Gastrocnemius medialis (tissue), 4 donors: Measurements from ENCODE around the gene PAK1. TPM values are rescaled to one million over a fixed set of nuclear protein-coding genes. Genes with fewer than 3 reads are reported as not detected.

Source experiments
- ATAC-seq, 2 donors: fragments of 150-250 bp; one replicate each; pipeline ENCODE4 v1.9.1; 2016
- DNase-seq, 2 donors: peaks; one replicate each; pipeline ENCODE4 v3.0.0-alpha.2; 2019
- H3K27ac ChIP-seq, 4 donors: fragments of 200-600 bp; sonication (generic); 1 replicate in 1 of 4; 2 replicates in 3 of 4; pipeline ENCODE4 v1.5.1; 2016 to 2018; ENCODE audit warnings: mild to moderate bottlenecking in 2 of 4, moderate library complexity in 1 of 4
- H3K27me3 ChIP-seq, 3 donors: fragments of 200-600 bp; sonication (generic) in 2 of 3; 1 replicate in 1 of 3; 2 replicates in 2 of 3; pipeline versions ENCODE4 v1.5.1 to v1.6.0; 2016 to 2019; ENCODE audit warnings: mild to moderate bottlenecking in 1 of 3, moderate library complexity in 1 of 3
- H3K36me3 ChIP-seq, 2 donors: fragments of 200-600 bp; sonication (generic) in 1 of 2; one replicate each; pipeline ENCODE4 v1.5.1; 2017 to 2018
- H3K4me1 ChIP-seq, 2 donors: fragments of 200-600 bp; sonication (generic) in 1 of 2; one replicate each; pipeline ENCODE4 v1.5.1; 2016 to 2017; ENCODE audit warnings: mild to moderate bottlenecking in 2 of 2
- H3K4me3 ChIP-seq, 4 donors: fragments of 200-600 bp; sonication (generic) in 3 of 4; 1 replicate in 1 of 4; 2 replicates in 3 of 4; pipeline ENCODE4 v1.5.1; 2016 to 2019; ENCODE audit warnings: mild to moderate bottlenecking in 2 of 4
- H3K9me3 ChIP-seq, 3 donors: fragments of 200-600 bp; sonication (generic) in 2 of 3; 1 replicate in 1 of 3; 2 replicates in 2 of 3; pipeline ENCODE4 v1.5.1; 2016 to 2019
- CTCF ChIP-seq, 5 experiments: fragments of 450-650 bp in 3 of 5; fragments of 200-600 bp in 2 of 5; sonication (generic) in 2 of 5; IDR thresholded peaks in 4 of 5; conservative IDR thresholded peaks in 1 of 5; 1 replicate in 4 of 5; 2 replicates in 1 of 5; pipeline ENCODE4 v1.5.1; 2016 to 2019; ENCODE audit warnings: antibody characterized with exemption in 5 of 5, mild to moderate bottlenecking in 3 of 5, moderate library complexity in 3 of 5
- POLR2A ChIP-seq, 2 donors: fragments of 450-650 bp; IDR thresholded peaks; one replicate each; pipeline ENCODE4 v1.6.1; 2017; ENCODE audit warnings: antibody characterized with exemption in 2 of 2, mild to moderate bottlenecking in 2 of 2, moderate library complexity in 2 of 2
- in situ Hi-C, 4 donors: fragments of 200-750 bp; cut with MboI; loops; one replicate each; pipeline versions ENCODE4 v1.15.0 to v1.8.0; 2017; ENCODE audit warnings: low sequenced_read_pairs in 4 of 4
- intact Hi-C: fragments of 100-400 bp; cut with DNase I; formaldehyde crosslinking; loops from one replicate; pipeline ENCODE4 v1.15.1; 2023; ENCODE audit warnings: low total_unique reads
- total RNA-seq, 4 donors: library from RNA; depleted of rRNA; stranded (reverse); fragments of >200 nt; gene quantifications; one replicate each; pipeline versions ENCODE4 v1.1.0 to v1.2.3, GENCODE V29; 2016

The PAK1 gene
- total RNA-seq, 4 donors from 2014 or later, result 22.3 to 34.4 (median 27.9) TPM

GRCh38 chr11:77294040-77294439 is 179.9 kb downstream of the PAK1 start:
- H3K27ac ChIP-seq, result no peak overlapping the region
- intact Hi-C loops, result no loop called here
- H3K9me3 ChIP-seq, result no peaks in the 10 kb centered on the region
- ATAC-seq, result no peak
- no peaks in the 10 kb centered on the region for H3K4me1 ChIP-seq
- no peaks in the 10 kb centered on the region for H3K36me3 ChIP-seq
- no peaks in the 10 kb centered on the region for H3K27me3 ChIP-seq
- H3K4me3 ChIP-seq, result no peak overlapping the region
- in situ Hi-C loops, result no loop called here
- no peak for TF ChIP-seq POLR2A (IDR thresholded peaks at IDR 0.05)
- no peak for TF ChIP-seq CTCF (IDR thresholded peaks at IDR 0.05 in 4 of 5, conservative IDR thresholded peaks at IDR 0.05 in 1 of 5)
- DNase-seq, result no peak

- Histone ChIP-seq H3K4me3 (no peak overlapping the region), H3K4me1 (no peaks in the 10 kb centered on the region), H3K27ac (no peak overlapping the region), H3K36me3 (no peaks in the 10 kb centered on the region), H3K9me3 (no peaks in the 10 kb centered on the region), H3K27me3 (no peaks in the 10 kb centered on the region)
- ATAC-seq (no peak), DNase-seq (no peak)
- in situ Hi-C loops, result no loop called here
- TF ChIP-seq POLR2A (IDR thresholded peaks at IDR 0.05) (no peak), CTCF (IDR thresholded peaks at IDR 0.05 in 4 of 5, conservative IDR thresholded peaks at IDR 0.05 in 1 of 5) (no peak)
- intact Hi-C loops, result no loop called here
These were observed 184.2 kb downstream of the PAK1 start for GRCh38 chr11:77289737-77290136.

- Histone ChIP-seq H3K27ac (no peak overlapping the region), H3K4me3 (no peak overlapping the region), H3K27me3 (no peaks in the 10 kb centered on the region), H3K4me1 (no peaks in the 10 kb centered on the region), H3K9me3 (no peaks in the 10 kb centered on the region), H3K36me3 (no peaks in the 10 kb centered on the region)
- in situ Hi-C loops (no loop called here), intact Hi-C loops (no loop called here)
- ATAC-seq (no peak), DNase-seq (no peak)
- TF ChIP-seq CTCF (IDR thresholded peaks at IDR 0.05 in 4 of 5, conservative IDR thresholded peaks at IDR 0.05 in 1 of 5) (no peak), POLR2A (IDR thresholded peaks at IDR 0.05) (no peak)
These were observed 186.2 kb downstream of the PAK1 start for GRCh38 chr11:77287615-77288273.

- in situ Hi-C loops (no loop called here), intact Hi-C loops (no loop called here)
- DNase-seq, result no peak
- H3K4me1 ChIP-seq, result no peaks in the 10 kb centered on the region
- no peak for ATAC-seq
- H3K9me3 ChIP-seq, result no peaks in the 10 kb centered on the region
- H3K36me3 ChIP-seq, result no peaks in the 10 kb centered on the region
- TF ChIP-seq POLR2A (IDR thresholded peaks at IDR 0.05) (no peak), CTCF (IDR thresholded peaks at IDR 0.05 in 4 of 5, conservative IDR thresholded peaks at IDR 0.05 in 1 of 5) (no peak)
- H3K4me3 ChIP-seq, result no peak overlapping the region
- no peak overlapping the region for H3K27ac ChIP-seq
- H3K27me3 ChIP-seq, result no peaks in the 10 kb centered on the region
These were observed 186.8 kb downstream of the PAK1 start for GRCh38 chr11:77287136-77287535.
